HuH-7 (cell line): ENCODE data around the gene ASB5.
"Not testable (repeated sequence)": the region's sequence is repeated elsewhere in the genome, so short reads cannot be mapped to it uniquely, and the experiment has no call there.

Source experiments
- DNase-seq: peaks from one replicate; pipeline ENCODE4 v3.0.0; 2011; ENCODE audit warnings: low spot score

ASB5 gene, protein sequence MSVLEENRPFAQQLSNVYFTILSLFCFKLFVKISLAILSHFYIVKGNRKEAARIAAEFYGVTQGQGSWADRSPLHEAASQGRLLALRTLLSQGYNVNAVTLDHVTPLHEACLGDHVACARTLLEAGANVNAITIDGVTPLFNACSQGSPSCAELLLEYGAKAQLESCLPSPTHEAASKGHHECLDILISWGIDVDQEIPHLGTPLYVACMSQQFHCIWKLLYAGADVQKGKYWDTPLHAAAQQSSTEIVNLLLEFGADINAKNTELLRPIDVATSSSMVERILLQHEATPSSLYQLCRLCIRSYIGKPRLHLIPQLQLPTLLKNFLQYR

DNA sequence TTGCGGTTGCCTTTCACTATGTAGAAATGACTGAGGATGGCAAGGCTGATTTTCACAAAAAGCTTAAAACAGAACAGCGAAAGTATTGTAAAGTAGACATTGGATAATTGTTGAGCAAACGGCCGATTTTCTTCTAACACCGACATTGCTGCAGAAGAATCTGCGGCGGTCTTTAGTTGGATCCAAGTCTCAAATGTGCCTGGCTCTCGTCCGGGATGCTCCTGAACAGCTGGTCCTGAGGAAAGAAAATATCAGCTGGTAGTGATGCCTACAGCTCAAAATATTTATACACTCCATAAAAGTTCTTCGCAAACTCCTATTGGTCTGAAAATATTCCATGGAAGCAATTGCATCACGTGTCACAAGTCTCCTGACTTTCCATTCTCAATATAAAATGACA, at the start of gene ASB5:
Gene ASB5 (minus strand): TSS at position 260 of the 400 bp plus-strand sequence. CDS start 114 bp downstream, at position 146.
- DNase-seq: no peak

DNA sequence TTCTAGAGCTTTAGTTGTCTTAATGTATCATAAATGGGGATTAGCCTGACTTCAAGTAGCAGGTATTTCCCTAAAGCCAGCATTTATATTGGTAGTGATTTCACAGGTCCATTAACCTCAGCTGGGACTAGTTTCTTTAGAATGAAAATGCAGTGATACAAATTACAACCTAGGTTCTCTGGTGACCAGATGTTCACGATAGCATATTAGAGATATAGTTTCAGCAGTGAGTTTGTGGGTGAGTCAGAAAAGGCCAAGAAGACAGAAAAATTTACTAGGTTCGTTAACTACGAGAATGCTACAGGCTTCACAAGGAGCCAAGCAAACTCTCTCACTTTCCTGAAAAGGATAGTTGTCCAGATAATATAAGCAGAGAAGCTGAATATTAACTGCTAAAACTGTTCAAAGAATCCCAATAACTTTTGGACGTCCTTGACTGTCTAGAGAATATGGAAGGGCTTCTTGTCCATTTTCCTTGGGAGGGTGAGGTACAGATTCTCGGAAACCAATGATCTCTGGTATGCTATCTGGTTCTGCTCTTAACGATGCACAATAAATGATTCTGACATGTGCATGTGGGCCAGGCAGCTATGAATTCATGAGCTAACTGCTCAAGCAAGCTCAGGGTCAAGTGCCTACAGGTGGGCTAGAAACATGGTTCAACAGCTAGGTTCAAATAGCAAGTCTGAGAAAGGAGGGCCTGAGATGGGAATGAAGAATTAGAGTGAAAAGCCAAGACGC, 44.7 kb upstream of the ASB5 start:
- DNase-seq: no peak

DNA sequence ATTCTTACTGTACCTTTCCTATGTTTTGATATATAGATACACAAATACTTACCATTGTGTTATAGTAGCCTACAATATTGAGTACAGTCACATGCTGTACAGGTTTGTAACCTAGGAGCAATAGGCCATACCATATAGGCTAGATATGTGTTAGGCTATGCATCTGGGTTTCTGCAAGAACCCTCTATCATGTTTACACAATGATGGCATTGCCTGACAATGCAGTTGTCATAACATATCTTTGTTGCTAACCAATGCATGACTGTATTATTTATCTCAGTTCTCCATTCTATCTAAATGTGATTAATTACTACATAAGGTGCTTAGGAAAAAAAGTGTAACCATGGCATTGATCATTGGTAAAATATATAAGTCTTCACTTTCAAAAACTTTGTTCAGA, 40.8 kb upstream of the ASB5 start:
- no peak for DNase-seq

DNA sequence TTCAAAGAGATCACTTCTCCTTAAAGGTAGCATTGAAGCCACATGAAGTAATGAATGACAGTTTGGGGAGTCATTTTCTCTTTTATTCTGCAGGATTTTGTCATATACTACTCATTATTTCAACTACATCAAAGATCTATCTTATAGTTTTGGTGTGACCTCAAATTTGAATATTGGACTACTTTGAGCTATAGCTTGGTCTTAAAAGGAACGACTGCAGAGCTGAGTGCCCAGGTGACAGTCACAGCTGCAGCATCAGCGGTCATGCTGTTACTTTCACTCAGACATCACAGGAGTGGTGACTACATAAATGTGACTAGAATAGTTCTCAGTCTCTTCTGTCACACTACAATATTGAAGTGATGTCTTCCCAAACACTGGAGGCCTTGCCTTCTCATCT, 40.0 kb upstream of the ASB5 start:
- no peak for DNase-seq

DNA sequence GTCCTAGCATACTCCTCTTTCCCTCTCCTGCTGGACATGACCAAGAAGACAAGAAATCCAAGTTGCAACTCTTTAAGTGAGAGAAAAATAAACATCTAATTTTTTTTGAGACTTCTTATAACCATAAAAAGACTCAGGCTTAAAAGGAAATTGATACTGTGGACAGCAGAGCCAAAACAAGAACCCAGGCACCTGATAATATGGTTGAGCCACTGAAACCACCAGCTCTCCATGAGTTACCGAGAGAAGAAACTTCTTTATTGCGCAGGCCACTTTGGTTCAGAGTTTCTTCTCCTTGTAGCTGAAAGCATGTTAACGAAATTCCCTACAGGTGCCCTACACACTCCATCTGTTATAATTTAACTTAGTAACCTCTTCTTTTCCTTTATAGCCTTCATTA, 39.4 kb upstream of the ASB5 start:
- DNase-seq: no peak

DNA sequence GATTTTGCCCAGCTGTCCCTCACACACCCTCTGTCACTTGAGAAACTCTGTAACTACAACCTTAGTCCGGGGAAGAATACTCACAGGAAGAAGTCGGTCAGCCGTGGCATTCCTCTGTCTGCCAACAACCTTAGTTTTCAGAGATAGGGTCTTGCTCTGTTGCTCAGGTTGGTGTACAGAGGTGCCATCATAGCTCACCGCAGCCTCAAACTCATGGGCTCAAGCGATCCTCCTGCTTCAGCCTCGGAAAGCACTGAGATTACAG, 38.6 kb upstream of the ASB5 start:
- no peak for DNase-seq

DNA sequence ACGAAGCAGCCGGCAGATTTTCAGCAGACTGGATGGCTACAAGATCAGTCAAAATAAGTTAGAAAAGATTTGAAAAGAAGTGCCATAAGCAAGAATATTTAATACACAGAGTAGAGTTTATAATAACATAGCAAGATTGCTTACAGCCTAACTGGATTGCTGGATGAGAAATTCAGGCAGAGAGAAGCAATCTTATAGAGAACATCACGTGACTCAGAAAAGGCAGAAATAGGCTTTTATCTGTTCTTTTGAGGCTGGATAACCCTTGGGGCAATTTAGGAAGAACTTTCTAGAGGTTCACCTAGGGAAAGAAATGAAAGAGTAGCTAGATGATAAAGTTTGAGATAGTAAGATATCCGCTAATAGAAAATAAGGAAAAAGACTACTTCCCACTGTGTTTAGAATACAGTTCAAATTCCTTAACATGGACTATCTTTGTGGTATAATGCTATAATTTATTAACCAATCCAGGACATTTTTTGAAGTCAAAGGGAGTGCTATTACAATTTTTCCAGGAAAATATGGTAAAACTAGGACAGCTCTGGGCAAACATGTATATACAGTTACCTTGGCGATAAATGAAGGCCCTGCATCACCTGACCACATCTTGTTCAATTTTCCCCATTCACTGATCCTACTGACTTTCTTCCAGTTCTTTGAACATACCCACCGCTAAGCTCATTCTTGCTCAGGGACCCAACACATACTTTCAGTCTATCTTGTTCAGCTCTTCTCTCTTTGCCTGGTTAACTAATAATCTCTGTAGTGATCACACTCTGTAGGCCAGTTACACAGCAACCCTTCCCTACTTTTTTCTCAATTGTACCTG, 38.0 kb upstream of the ASB5 start:
- DNase-seq: no peak

DNA sequence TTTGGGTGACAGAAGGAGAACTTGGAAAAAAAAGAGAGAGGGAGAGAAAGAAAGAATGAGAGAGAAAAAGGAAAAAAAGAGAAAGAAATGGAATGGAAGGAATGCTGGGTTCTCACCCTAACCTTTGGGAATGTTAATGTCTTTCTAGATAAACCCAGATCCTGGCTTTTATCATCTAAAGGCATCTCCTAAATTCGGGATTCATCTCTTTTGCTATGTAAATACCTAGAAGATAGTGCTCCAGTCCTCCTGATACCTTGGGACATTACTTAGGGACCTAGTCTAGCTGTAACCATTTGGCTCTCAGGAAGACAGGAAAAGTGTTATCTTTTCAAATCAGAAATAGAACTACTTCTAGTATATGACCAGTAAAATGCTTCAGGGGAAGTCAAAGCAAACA, 34.9 kb upstream of the ASB5 start:
- DNase-seq: no peak

DNA sequence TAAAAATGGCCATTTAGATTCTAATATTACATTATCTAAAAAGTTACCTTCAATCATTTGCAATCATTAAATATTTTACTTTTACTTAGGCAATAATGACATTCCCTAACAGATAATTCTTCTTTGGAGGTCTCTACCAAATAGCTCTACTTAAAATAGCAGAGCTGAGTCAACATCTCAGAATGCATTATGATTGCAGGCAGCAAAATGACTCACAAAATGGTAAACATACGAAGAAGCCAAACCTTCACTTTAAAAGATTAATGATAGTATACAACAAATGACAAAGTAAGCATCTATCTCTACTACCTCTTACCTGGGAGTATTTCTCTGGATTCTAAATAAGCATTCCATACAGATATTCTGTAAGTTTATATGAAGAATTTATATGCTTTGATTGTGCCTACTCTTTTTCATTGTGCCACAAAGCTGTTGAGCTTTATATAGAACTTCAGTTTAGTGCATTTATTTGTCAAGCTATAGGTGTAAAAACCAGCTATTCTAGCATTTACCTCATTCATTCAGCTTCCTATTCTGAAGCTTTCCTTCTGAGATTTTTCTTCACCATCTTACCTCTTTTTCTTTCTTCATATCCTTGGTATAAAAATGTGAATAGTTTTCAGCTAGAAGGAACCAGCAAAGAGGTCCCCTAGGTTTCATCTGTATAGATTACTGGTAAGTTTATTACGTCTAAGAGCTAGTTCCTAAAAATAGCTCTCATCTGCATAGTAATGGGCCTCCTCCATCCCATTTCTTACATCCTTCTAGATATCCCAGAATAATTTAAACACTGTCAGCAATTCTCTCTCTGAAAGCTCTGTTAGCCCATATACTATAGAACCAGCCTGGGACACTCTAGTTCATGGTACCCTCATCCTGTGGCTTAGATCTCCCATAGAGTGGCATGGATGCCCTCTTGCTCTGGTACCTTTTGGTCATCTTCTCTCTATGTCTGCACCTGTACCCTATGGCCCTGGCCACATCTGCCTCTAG, 33.6 kb upstream of the ASB5 start:
- no peak for DNase-seq

DNA sequence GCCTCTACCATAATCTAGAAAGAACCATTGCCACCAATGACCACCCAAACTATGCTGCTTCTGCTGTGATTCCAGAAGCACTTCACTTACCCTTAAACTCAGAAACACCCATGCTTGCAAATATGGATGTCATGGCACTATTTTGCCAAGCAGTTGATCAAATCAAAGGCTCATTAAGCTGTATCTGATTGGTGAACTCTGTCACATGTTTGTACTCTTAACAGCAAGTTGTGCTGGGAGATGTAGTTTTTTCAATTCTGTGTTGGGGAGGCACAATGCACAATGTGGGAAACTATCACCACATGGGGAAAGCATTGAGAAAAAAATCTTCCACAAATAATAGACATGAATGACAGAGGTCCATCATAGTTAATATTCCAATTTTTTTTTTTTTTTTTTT, 31.5 kb upstream of the ASB5 start:
- DNase-seq: no peak

DNA sequence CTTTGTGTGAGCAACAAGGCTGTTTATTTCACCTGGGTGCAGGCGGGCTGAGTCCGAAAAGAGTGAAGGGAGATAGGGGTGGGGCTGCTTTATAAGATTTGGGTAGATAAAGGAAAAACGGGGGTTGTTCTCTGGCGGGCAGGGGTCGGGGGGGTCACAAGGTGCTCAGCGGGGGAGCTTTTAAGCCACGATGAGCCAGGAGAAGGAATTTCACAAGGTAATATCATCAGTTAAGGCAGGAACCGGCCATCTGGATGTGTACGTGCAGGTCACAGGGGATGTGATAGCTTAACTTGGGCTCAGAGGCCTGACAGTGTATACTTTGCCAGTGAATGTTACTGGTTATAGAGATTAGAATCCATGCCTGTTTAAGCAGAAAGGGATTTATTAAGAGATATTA, 31.0 kb upstream of the ASB5 start:
- DNase-seq: no peak

DNA sequence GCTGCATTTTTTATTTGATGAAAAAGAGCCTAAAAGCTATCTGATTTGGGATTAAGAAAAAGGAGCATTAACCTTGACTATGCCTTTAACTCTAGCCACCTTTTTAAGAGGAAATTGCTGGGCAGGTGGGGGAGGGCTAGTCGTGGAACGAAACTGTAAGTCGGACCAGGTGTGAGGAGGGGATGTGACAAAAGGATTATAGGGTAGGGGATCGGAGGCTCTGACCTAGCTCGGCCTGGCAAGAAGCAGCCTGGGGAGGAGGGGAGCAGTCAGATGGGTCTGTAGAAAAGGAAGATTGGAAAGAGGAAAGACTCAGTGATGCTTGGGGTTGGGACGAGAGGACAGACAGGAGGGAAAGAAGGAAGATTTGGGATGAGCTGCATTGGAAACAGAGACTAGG, 29.6 kb upstream of the ASB5 start:
- no peak for DNase-seq

DNA sequence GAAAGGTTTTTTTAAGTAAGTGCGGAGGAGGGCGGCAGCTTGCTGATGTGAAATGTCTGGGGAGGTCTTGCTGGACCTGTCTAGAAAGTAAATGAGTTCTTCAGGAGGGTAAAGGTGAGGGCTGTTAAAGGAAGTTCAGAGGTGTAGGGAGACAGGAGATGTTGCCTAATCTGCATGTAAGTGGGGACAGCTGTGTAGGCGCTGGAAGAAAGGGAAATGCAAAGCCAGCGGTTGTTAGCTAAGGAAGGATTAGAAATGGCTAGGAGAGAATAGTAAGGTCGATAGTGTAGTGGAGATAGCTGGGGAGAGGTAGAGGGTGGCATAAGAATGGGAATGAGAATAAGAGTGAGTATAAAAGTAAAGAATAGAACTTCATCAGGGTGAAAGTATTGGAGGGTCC, 26.9 kb upstream of the ASB5 start:
- DNase-seq: not testable (repeated sequence)

DNA sequence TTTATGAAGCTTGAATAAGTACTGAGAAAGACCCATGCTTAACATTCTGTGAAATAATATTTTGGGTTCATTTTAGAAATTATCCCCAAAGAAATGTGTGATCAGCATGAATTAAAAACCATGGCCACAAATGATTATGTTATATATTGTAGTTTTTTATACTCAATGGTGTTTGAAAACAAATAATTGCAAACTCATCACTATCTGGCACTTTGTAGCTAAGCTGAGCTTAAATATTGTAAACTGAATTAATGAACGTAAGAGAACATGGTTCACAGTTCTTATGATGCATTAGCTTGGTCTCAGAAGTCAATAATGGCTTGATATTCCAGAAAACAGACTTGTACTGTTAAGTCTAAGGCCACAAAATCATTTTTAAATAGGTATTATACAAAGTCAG, 24.6 kb upstream of the ASB5 start:
- no peak for DNase-seq

DNA sequence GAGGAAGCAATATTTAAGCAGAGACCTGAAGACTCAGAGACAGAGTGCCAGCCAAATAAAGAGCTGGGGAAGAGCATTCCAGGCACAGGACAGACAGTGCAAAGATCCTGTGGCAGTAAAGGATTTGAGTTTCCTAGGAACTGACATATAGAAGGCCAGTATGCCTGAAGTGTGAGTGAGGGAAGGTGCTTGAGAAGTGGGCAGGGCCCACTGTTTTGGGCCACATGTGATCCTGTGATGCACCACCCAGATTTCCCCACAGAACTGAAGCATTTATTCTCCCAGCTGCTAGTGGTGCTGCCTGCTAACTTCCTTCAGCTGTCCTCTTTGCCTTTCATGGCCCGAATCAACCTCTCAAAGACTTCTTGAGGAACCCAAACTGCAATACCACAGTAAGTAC, 23.9 kb upstream of the ASB5 start:
- no peak for DNase-seq

DNA sequence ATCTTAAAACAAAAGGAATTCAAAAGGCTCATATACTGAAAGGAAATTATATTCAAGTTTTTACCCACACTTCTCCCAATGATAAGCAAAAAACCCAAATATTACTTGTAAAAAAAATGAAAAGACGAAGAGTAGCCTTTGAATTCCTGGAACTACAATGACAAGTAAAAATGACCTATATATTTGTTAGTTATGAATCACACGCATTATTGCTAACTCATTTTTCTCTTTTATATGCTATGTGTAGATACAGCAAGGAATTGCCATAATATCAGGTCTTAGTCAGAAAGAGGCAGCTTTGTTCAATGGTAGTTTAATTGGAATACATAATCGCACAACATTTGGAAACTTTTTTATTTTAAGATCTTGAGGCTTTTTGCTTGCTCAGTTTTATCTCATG, 22.7 kb upstream of the ASB5 start:
- no peak for DNase-seq

DNA sequence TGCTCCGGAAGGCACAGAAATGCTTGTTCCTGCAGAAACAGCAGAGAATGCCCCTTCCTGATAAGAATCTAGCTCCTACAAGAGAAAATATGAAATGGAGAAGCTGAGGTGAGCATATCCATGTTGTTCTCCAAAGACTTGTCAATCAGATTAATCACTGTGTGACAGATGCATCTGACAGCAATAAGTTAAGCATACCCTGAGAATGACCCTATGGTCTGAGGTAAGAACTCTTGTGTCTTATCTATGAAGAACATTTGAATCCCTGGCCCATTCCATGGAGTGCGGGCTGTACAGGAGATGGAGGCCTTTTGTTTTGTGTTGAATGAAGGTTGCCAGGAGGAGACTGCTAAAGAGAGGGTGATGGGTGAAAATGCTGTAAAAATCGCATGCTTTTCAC, 21.5 kb upstream of the ASB5 start:
- no peak for DNase-seq

DNA sequence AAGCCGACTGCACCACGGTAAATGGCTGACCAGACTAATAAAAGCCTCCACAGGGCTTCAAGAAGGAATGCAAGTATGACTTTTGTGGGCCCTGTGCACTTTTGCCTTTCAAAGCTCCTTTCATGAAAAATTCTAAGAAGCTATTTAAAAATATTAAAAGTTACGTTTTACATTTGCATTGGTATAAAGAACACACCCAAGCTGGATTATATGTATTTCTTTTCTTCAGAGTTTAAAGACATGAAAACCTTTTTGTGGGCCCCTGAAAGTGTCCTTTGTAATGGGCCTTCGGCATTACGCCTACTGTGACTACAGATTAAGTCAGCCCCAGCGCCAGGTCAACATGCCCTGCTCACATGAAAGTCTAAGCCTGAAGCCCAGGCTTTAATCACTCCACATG, 20.5 kb upstream of the ASB5 start:
- DNase-seq: no peak

DNA sequence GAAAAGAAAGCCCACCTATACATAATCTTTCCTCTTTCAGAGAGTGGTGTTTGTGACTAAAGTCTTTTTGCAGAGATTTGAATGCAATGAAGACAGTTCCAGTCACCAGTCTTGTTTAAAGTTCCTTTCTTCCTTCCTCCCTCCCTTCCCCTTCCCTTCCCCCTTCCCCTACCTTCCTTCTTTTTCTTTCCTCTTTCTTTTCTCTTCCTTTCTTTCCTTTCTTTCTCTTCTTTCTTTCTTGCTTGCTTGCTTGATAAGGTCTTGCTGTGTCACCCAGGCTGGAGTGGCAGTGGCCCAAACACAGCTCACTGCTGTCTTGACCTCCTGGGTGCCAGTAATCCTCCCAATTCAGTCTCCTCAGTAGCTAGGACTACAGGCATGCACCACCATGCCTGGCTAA, 19.0 kb upstream of the ASB5 start:
- DNase-seq: no peak

DNA sequence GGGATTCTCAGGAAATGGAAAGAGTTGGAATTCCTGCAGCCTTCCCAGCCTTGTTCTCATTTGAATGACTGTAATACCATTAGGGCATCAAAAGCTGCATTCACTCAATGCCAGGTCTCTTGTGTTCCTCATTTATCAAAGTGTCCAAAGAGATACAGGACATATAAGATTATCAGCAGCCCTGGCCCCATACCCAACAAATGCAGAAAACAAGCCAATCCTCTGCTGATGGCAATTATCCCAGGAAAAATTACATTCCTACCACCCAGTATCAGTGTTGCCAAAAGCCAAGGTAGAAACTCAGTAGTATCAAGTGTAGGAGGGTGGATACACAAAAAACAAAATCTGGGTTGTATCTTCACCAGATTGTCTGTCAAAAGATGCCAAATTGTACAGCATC, 18.5 kb upstream of the ASB5 start:
- no peak for DNase-seq

DNA sequence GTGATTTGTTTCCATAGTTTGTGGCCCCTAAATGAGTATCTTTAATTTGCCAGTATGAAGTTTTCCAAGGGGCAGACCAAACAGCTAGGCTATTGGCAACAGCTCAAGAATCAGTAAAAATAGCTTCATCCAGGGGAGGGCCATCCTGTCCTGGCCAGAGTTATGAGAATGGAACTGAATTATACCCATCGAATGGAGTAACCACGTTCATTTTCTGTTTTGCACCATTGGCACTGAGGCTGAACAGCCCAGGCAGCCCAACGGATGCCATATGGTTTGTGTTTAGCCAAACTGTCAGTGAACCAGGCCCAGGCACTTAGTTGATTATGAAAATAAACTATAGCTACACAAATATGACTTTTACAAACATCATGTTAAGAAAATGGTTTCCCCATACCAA, 17.7 kb upstream of the ASB5 start:
- DNase-seq: no peak

DNA sequence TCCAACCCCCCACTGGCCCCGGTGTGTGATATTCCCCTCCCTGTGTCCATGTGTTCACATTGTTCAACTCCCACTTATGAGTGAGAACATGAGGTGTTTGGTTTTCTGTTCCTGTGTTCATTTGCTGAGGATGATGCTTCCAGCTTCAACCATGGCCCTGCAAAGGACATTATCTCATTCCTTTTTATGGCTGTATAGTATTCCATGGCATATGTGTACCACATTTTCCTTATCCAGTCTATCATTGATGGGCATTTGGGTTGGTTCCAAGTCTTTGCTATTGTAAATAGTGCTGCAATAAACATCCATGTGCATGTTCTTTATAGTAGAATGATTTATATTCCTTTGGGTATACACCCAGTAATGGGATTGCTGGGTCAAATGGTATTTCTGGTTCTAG, 10.5 kb upstream of the ASB5 start:
- DNase-seq: not testable (repeated sequence)
